Right lobe of liver (tissue), 6 donors: ENCODE results near the gene NFIA. TPM values are rescaled to one million over a fixed set of nuclear protein-coding genes. Genes with fewer than 3 reads are reported as not detected.

Experiments
- ATAC-seq, 4 donors: fragments of 200-7000 bp; cut with Tn5 transposase; one replicate each; pipeline ENCODE4 v1.9.1; 2020; ENCODE audit warnings: mild to moderate bottlenecking in 4 of 4, moderate library complexity in 4 of 4
- DNase-seq, 3 donors: peaks; one replicate each; pipeline ENCODE4 v3.0.0-alpha.2; 2020
- H3K27ac ChIP-seq, 3 donors: fragments of 200-600 bp; one replicate each; pipeline ENCODE4 v1.8.0; 2022
- H3K27me3 ChIP-seq, 2 donors: fragments of 200-600 bp; one replicate each; pipeline ENCODE4 v1.8.0; 2022
- H3K36me3 ChIP-seq, 4 donors: fragments of 200-600 bp; sonication (generic) in 1 of 4; one replicate each; pipeline versions ENCODE4 v1.5.1 to v1.8.0; 2017 to 2022; ENCODE audit warnings: control low read depth in 1 of 4
- H3K4me1 ChIP-seq, 4 donors: fragments of 200-600 bp; sonication (generic) in 1 of 4; one replicate each; pipeline versions ENCODE4 v1.5.1 to v1.8.0; 2017 to 2022; ENCODE audit warnings: control low read depth in 1 of 4
- H3K4me3 ChIP-seq, 3 donors: fragments of 200-600 bp; one replicate each; pipeline ENCODE4 v1.8.0; 2022
- H3K9me3 ChIP-seq, 4 donors: fragments of 200-600 bp; sonication (generic) in 1 of 4; one replicate each; pipeline versions ENCODE4 v1.5.1 to v1.8.0; 2017 to 2022; ENCODE audit warnings: control low read depth in 1 of 4
- POLR2A ChIP-seq: fragments of 450-650 bp; IDR thresholded peaks from one replicate; pipeline ENCODE4 v1.6.1; 2017; ENCODE audit warnings: antibody characterized with exemption, mild to moderate bottlenecking
- WGBS: methylation state at CpG from one replicate; pipeline ENCODE4 v1.1.6; 2018; ENCODE audit warnings: low coverage, low lambda C conversion rate; ENCODE audit not compliant: insufficient coverage; ENCODE audit errors: missing lambda C conversion rate; 5-methylcytosine and 5-hydroxymethylcytosine counted together
- intact Hi-C, 2 donors: fragments of 100-400 bp; cut with DNase I; formaldehyde crosslinking; loops; one replicate each; pipeline versions ENCODE4 v1.11.2 to v1.14.1; 2022
- total RNA-seq, 6 experiments: library from RNA; depleted of rRNA in 2 of 6; stranded (reverse); fragments of >200 nt in 2 of 6; fragmentation: NEBNext Ultra II Directional in 3 of 6; extraction: Animal tissue kit (Norgen Biotek cat#: 25700) in 3 of 6; gene quantifications; one replicate each; pipeline versions ENCODE4 v1.1.0 to v1.2.4, GENCODE V29; 2016 to 2023
- TF ChIP-seq, protein P1 (sequence below), 4 donors: fragments of 200-600 bp in 3 of 4; fragments of 450-650 bp in 1 of 4; IDR thresholded peaks; one replicate each; pipeline versions ENCODE4 v1.5.1 to v1.8.0; 2016 to 2022; ENCODE audit warnings: antibody characterized with exemption in 4 of 4, mild to moderate bottlenecking in 2 of 4
- donor health status: DM: no; HTN: yes; CAD: no.
- donor health status: DM: no; HTN: no; CAD: no.
- donor health status: DM: no; HTN: no; CAD: no.
- donor health status: DM: no; HTN: yes; CAD: no.
- donor health status: DM: no; HTN: yes; CAD: no.

The NFIA gene
- total RNA-seq, 6 experiments from 2014 or later: 36.7 to 97.2 (median 57.9) TPM

DNA sequence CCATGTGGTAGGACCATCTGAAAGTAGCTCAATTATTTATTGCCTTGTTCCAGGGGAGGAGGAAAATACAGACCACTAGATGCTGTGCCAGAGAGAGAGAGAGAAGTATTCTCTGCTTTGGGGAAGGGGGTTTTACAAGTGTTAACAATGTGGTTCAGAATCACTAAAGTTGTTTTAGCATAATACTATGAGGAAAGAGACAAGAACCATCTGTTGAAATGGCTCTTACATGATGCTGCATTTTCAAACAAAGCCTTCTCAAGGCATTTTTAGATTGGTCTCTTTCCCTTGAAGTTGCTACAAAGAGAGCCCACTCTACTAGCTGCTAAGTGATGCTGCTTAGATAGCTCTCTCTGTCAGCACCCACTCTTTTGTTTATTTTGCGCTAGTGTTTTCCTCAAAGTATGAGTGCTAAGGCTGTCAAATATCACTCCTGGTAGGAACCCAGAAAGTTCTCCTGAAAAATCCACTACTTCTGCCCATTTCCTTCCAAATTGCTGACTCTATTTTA, 255.1 kb downstream of the NFIA start:
- no peak for TF ChIP-seq POLR2A
- TF ChIP-seq, protein P1, sequence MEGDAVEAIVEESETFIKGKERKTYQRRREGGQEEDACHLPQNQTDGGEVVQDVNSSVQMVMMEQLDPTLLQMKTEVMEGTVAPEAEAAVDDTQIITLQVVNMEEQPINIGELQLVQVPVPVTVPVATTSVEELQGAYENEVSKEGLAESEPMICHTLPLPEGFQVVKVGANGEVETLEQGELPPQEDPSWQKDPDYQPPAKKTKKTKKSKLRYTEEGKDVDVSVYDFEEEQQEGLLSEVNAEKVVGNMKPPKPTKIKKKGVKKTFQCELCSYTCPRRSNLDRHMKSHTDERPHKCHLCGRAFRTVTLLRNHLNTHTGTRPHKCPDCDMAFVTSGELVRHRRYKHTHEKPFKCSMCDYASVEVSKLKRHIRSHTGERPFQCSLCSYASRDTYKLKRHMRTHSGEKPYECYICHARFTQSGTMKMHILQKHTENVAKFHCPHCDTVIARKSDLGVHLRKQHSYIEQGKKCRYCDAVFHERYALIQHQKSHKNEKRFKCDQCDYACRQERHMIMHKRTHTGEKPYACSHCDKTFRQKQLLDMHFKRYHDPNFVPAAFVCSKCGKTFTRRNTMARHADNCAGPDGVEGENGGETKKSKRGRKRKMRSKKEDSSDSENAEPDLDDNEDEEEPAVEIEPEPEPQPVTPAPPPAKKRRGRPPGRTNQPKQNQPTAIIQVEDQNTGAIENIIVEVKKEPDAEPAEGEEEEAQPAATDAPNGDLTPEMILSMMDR (IDR thresholded peaks at IDR 0.05): no peak
- peak overlapping the region; percentile 61 to 66 (median 64) for H3K27ac ChIP-seq
- peaks cover 0 to 28% (median 12%) of the 10 kb centered on the region in 4 donors for H3K4me1 ChIP-seq
- H3K27me3 ChIP-seq: no peaks in the 10 kb centered on the region
- DNase-seq (no peak), ATAC-seq (no peak)
- peak overlapping the region in 1 of 3 donors; percentile 32 for H3K4me3 ChIP-seq
- no peaks in the 10 kb centered on the region for H3K9me3 ChIP-seq
- 38% methylated on average over 1 of the region's 1 CpG for WGBS
- H3K36me3 ChIP-seq: no peaks in the 10 kb centered on the region
- intact Hi-C loops: loop anchor here in 1 of 2 donors (10.0 kb wide), 1 partner anchor 283 kb away; no protein-coding TSS in a partner anchor

DNA sequence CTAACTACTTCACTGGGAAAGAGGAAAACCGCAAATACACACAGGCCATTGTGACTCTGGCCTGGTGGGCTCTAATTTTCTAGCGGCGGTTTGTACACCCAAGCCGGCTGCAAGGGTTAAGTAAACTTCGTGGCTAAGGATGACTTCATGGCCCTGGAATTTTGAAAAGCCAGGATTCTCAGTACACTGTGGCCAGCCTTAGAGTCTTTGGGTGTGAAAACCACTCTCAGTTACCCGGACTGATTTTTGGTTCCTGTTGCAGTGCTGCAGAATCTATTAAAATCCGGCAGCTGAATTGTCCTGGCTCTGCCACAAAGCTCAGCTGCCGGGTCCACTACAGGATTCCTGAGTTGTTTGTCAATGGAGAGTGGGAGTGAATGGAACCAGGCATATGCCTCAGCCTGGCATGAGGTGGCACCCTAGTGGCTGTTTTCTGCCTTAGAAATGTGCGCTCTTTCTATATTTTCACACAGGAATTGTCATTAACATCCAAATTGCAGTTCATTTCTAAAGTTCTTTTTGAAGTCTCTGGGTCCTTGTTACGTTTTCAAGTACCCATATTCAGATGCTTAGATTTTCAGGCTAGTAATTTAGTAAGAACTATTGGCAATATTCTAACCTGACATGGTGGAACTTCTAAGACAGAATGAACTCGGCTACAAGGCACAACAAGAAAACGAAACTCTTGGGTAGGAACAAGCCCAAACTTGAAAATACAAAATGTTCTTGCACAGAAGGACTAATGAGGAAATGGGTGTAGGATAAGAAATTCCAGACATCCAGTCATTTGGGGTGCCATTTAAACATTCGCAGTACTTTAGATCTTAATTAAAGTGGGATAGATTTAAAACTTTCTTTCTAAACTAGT, 255.9 kb downstream of the NFIA start:
- peaks cover 0 to 28% (median 12%) of the 10 kb centered on the region in 4 donors for H3K4me1 ChIP-seq
- peak overlapping the region; percentile 61 to 66 (median 64) for H3K27ac ChIP-seq
- H3K4me3 ChIP-seq: peak overlapping the region in 2 of 3 donors; percentile 26 to 32
- TF ChIP-seq, protein P1 (IDR thresholded peaks at IDR 0.05): peak; percentile 60 to 79 (median 72)
- peak; percentile 15 for TF ChIP-seq POLR2A
- ATAC-seq: peak; percentile 93 to 97 (median 94)
- peak; percentile 65 to 82 (median 67) for DNase-seq
- H3K36me3 ChIP-seq: no peaks in the 10 kb centered on the region
- no peaks in the 10 kb centered on the region for H3K9me3 ChIP-seq
- intact Hi-C loops: loop anchor here in 1 of 2 donors (10.0 kb wide), 1 partner anchor 283 kb away; no protein-coding TSS in a partner anchor
- 11% methylated on average over 11 of the region's 13 CpGs for WGBS
- H3K27me3 ChIP-seq: no peaks in the 10 kb centered on the region

DNA sequence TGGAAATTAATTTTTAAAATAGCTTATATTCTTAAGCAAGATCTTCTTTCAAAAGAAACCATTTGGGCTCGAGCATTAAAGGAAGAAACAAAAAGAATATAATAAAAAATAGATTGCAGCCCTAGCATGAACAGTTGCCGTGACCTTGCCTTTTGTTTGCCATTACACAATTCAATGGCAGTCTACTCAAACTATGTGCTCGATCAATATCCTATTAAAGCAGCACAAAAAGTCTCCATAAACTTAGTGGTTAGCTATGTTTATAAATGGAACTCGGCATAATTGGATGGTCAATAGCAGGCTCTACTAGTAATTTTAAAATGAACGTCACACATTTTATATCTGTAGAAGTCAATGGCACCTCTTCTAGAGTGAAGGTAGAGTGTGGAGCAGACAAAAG, 256.5 kb downstream of the NFIA start:
- H3K27ac ChIP-seq: peak overlapping the region; percentile 61 to 66 (median 64)
- no peaks in the 10 kb centered on the region for H3K9me3 ChIP-seq
- no peaks in the 10 kb centered on the region for H3K27me3 ChIP-seq
- H3K4me1 ChIP-seq: peaks cover 0 to 33% (median 12%) of the 10 kb centered on the region in 4 donors
- DNase-seq (no peak), ATAC-seq (peak; percentile 52 to 75 (median 56))
- TF ChIP-seq, protein P1 (IDR thresholded peaks at IDR 0.05): no peak
- TF ChIP-seq POLR2A: no peak
- 26% methylated on average over 5 of the region's 5 CpGs for WGBS
- no peaks in the 10 kb centered on the region for H3K36me3 ChIP-seq
- intact Hi-C loops: loop anchor here in 1 of 2 donors (10.0 kb wide), 1 partner anchor 284 kb away; no protein-coding TSS in a partner anchor
- peak overlapping the region in 2 of 3 donors; percentile 26 to 32 for H3K4me3 ChIP-seq

DNA sequence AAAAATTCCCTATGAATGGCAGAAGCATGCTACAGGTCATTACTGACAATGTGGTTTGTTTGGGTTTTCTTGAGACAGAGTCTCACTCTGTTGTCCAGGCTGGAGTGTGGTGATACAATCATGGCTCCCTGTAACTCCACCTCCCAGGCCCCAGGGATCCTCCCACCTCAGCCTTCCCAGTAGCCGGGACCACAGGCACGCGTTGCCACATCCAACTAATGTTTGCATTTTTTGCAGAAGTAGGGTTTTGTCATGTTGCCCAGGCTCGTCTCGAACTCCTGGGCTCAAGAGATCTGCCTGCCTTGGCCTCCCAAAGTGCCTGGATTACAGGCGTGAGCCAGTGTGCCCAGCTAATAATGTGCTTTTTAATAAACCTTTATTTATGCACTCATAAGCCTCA, 259.1 kb downstream of the NFIA start:
- no peak overlapping the region for H3K4me3 ChIP-seq
- H3K9me3 ChIP-seq: no peaks in the 10 kb centered on the region
- no peaks in the 10 kb centered on the region for H3K27me3 ChIP-seq
- intact Hi-C loops: loop anchor here in 1 of 2 donors (10.0 kb wide), 1 partner anchor 287 kb away; no protein-coding TSS in a partner anchor
- no peak overlapping the region for H3K27ac ChIP-seq
- ATAC-seq (no peak), DNase-seq (no peak)
- TF ChIP-seq, protein P1 (IDR thresholded peaks at IDR 0.05): no peak
- no peak for TF ChIP-seq POLR2A
- WGBS: 41% methylated on average over 6 of the region's 6 CpGs
- H3K4me1 ChIP-seq: peaks cover 0 to 36% (median 15%) of the 10 kb centered on the region in 4 donors
- H3K36me3 ChIP-seq: no peaks in the 10 kb centered on the region
